HG03045 (cell line): Measurements from ENCODE around the gene PUS3.

Experiments
- ATAC-seq: cut with Tn5 transposase; IDR thresholded peaks from one replicate; pipeline ENCODE4 v1.9.1; 2021; ENCODE audit warnings: mild to moderate bottlenecking, moderate library complexity; ENCODE audit not compliant: unreplicated experiment

PUS3 gene

DNA sequence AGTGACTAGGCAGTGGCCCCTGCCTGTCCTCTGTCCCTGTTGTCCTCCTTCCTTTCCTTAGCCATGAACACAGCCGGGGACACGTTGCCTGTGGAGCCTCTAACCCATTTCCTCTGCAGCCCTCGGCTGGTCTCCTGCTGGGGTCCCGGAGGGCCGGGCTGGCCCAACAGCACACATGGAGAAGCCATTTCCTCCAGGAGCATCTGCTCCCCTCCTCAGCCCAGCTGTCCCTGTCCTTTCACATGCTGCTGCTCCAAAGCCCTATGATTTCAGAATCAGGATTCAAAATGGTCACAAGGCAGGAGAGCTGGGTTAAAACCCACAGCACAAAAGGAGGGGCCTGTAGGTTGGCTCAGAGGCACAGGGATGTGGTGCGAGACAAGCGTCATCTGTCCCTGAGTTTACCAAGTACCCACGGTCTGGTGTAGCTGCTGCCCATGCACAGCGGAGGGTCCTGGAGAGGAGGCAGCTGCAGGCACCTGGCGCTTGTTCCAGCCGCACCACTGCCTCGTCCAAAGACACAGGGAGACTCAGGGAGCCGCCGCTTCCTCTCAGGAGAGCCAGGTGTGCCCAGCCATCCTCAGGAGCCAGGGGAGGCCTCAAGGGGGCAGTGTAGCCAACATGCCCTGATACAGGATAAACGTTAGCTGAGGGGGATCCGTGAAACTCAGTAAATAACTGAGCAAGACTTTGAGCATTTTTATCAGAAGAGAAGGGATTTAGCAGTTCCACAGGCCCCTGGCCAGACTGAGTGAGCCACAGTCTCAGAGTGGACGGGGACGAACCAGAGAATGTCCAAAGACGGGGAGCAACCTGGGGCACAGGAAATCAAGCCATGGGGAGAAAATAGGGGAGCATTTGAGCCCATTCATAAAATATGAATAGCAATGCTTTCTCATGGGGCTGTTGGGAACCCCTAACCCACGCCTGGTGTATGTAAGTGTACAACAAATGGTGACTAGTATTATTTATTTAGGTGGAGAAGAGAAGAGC lies 38.9 kb upstream of the PUS3 start:
- no peak for ATAC-seq

DNA sequence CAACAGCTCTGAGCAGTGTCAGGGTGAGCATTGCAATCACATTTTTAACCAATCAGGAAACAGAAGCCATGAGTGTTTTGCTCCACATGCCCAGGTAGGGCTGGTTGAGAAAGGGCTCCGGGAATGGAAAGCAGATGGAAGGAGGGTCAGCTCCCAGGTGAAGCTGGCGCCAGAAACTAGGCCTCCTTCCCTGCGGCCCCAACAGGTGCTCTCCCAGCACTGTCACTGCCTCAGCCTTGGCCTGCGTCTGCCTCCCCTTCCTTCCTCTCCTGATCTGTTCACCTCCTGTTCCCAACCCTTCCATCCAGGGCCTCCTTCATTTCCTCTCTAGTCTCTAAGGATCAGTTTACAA lies 38.2 kb upstream of the PUS3 start:
- no peak for ATAC-seq

DNA sequence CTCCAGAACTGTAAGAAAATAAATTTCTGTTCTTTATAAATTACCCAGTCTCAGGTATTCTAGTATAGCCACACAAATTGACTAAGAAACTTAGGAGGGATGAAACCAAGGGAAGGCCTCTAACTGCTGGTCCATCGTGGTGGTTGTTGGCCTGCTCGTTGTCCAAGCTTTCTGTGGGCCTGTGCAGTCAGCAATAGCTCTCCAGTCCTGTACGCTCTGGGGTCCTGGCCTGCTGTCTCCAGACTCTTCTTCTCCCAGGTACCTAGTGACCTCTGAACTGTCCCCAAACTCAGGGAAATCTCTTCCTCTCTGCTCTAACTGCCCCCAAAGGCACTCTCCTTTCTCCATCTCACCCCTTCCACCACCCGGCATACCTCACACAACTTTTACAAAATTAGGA lies 37.1 kb upstream of the PUS3 start:
- no peak for ATAC-seq

DNA sequence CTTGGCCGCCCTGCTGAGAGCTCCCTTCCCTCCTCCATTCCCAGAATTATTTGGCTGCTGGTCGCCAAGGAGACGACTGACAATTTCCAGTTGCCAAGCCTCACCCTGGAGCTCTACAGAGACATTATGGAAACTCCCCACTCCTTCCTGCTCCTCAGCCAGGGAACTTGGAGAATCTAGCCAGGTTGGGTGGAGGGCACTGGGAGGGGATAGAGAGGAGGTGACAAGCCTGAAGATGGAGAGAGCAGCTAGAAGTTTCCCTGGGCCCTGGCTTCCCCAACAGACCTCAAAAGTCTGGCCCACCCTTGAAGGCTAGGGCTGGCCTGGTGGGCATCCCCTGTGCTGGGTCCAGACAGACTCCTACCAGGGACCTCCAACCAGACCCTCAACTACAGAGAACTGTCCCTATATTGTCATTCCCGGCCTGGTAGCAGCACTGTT lies 36.1 kb upstream of the PUS3 start:
- no peak for ATAC-seq

DNA sequence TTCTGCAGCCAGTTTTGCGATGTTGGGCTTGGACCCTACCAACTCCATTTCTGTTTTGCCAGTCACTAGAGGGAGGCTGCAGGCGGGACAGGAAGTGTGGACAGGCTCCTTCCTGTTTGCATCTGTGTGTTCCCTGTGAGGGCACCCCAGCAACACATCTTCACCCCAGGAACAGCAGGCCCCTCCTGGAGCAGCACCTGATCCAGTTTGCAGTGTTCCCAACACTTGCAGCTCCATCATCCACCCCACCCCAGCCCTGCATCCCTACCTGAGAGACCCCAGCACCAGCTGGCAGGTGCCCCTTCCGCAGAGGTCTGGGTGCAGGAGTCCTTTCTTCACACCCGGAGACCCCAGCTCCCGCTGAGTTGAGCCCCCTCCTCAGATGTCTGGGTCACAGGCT lies 35.4 kb upstream of the PUS3 start:
- no peak for ATAC-seq

DNA sequence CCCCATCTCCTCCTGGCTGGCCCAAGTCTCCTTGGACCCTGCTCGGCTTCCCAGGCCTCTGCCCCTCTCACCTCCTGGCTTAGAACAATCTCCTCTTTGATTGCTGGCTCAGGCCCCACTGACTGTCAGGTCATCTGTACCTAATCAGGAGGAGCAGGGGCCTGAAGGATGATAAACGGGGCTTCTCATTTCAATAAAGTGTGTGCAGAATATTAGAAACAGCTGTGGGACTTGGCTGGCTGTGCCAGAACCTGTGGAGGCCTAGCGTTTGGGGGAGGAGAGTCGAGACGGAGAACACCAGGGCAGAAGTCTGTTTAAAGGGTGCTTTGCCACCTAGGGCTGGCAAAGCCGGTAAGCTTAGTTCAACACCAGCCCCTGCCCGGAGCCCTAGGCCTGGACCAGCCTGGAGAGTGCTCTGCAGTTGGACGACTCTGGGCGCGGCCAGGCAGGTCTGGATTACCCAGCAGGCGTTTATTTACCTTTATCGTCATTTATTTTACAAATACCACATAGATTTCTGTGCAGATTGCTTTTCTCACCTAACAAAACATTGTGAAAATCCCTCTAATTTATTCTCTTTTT lies 32.7 kb upstream of the PUS3 start:
- no peak for ATAC-seq

DNA sequence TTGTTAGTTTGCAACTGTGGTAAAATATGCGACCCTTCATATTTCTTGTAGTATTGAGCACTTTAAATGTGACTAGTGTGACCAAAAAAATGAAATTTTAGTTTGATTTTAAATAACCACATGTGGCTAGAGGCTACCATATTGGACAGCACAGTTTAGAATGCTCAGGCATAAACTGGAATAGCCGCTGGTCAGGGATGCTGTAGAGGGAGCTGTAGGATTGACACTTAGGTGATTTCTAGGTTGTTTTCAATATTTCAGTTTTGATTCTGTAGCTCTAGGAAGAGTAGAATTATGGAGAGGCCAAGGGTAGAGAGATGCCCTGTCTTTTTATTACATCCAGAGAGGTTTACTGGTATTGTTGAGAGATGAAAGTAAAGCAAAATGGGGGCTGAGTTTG lies 32.0 kb upstream of the PUS3 start:
- no peak for ATAC-seq

DNA sequence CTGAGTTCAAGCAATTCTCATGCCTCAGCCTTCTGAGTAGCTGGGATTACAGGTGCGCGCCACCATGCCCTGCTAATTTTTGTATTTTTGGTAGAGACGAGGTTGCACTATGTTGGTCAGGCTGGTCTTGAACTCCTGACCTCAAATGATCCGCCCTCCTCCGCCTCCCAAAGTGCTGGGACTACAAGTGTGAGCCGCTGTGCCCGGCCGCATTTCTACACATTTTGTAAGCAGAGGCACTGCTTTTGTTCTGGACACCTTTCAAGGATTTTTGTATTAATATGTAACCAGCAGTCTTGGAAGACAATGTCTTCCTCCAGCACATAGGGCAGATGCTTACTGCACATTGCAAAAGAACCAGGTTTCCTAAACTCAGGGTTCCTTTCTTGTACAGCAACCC lies 31.5 kb upstream of the PUS3 start:
- ATAC-seq = no peak

DNA sequence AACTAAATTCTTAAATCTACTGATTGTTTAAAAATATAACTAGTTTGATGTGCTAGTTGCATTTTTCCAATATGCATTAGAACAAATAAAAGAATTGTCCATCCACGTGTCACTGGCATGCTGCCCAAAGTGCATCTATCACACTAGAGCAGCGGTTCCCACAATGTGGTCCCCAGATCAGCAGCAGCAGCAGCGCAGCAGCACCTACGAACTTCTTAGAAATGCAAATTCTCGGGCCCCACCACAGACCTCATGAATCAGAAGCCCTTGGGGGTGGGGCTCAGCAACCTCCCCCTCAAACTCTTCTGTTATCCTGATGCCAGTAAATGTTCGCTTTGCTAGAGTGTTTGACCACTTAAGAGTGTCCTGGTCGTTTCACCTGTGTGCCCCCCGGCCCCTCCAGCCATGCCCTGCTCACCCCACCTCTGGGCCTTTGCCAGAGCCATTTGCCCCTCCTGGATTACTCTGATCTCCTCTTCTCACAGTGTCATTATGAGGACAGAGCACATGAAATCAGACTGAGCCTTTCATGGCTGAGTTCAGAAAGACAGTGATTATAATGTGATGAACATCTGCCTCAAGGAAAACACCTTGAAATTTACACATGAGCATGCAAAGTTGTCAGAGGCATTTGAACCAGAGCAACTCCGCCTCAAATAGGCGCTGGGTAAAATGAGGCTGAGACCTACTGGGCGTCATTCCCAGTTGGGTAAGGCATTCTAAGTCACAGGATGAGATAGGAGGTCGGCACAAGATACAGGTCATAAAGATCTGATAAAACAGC lies 30.2 kb upstream of the PUS3 start:
- no peak for ATAC-seq

DNA sequence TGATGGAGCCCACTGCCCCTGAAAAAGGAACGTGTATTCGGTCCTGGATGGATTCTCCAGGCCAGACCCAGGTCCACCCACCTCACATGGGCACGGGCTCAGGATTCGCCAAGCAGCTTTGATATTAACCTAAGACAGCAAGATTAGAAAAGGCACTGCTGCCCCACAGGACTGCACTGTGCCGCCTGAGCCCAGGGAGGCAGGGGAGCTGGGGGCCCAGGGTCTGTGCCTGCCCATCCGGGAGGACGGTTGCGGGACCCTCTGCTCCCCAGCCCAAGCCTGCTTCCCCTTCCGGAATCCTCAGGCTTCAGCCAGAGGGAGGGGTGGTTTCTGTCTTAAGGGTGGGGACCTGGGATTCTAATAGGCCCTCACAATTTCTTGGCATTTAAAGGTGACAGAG lies 29.3 kb upstream of the PUS3 start:
- ATAC-seq = no peak

DNA sequence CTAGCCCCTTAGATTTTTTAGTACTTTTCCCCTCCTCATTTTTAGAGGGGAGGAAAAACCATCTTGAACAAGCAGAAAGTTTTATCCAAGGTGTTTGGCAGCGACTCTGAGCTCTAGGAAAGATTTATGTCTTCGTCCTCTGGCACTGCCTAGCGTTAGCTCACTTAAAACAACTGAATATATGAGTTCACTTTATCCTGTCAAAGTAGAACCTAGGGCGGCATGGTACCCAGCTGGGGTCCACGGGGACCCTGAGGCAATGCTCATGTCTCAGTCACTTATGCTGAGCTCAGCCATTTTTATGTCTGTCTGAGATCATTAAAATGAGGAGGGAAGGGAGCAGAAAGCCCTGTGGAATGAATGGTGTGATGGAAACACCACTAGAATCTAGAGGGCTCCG lies 28.7 kb upstream of the PUS3 start:
- no peak for ATAC-seq

DNA sequence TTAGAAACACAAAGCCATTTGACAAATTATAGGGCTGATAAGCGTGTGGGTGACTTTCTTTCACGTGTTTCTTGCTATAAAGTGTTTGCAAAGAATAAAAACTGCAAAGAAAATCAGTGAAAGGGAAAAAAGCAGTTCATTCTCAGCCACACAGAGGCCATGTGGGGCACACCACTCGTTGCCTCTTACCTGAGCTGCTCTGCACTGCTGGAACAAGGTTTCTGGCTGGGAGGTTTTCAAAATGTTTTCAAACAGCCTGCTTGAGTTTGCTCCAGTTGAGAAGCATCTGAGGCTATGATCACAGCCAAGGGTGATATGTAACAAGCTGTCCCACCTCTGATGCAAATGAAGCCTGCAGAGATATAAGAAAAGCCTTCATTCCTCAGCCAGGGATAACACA lies 28.1 kb upstream of the PUS3 start:
- ATAC-seq = no peak

DNA sequence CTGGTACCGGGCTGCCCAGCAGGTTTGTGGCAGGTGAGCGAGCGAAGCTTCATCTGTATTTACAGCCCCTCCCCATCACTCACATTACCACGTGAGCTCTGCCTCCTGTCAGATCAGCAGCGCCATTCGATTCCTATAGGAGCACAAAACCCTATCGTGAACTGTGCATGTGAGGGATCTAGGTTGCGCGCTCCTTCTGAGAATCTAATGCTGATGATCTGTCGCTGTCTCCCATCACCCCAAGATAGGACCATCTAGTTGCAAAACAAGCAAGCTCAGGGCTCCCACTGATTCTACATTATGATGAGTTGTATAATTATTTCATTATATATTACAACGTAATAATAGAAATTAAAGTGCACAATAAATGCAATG lies 27.1 kb upstream of the PUS3 start:
- ATAC-seq = no peak

DNA sequence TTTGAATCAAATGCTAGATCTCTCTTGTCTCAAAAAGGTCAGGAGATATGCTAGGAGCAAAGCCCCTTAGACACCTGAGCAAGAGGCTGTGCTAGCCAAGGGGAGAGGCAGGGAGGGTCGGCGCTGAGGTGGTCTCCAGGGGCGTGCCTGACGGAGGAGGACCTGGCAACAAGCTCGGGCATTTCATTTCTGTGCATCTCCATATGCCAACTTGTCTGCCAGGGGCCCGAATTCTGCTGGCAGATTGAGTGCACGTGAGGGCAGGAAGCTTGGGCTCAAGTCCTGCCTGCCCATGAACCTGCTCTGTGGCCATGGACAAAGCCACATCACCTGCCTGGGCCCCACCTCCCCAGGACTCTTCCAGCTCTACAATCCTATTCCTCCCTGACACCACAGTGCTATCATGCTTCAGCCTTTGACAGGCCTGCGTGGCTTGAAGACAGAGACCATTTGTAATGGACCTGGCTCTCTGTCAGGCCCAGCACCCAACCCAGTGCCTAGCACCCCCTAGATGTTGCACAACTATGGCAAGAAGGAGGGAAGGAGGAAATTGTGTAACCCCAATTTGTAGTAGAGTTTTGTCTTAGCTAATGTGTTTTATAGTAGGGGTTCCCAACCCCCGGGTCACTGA lies 26.6 kb upstream of the PUS3 start:
- ATAC-seq = no peak

DNA sequence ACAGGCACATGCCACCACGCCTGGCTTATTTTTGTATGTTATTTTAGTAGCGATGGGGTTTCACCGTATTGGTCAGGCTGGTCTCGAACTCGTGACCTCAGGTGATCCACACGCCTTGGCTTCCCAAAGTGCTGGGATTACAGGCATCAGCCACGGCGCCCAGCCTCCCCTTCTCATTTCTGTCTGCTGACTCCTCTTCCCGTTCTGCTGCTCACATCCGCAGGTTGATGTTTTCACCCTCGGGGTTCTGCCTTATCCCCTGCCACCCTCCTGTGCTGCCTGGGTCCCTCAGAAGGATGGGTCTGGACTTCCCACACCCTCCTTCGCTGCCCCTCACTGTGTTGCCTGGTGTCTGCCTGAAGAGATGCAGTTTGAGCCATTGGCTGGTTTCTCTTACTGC lies 23.7 kb upstream of the PUS3 start:
- no peak for ATAC-seq

DNA sequence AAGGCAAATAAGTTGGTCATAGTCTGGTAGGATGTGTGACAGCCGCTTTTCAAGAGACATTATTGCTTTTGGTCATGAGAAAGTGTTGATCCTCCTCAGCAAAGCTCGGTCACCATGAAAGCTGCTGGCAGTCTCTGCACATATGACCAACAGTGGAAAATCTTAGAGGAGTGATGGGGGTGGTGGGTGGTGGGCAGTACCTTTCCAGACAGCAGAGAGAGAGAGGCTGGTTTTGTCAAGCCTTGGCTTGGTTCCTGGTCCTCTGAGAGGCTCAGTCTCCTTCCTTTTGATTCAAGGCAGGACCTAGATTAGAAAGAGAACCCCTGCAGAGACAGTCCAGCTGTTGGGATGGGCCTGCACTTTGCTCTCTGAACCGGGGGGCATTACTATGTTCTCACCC lies 22.8 kb upstream of the PUS3 start:
- no peak for ATAC-seq

DNA sequence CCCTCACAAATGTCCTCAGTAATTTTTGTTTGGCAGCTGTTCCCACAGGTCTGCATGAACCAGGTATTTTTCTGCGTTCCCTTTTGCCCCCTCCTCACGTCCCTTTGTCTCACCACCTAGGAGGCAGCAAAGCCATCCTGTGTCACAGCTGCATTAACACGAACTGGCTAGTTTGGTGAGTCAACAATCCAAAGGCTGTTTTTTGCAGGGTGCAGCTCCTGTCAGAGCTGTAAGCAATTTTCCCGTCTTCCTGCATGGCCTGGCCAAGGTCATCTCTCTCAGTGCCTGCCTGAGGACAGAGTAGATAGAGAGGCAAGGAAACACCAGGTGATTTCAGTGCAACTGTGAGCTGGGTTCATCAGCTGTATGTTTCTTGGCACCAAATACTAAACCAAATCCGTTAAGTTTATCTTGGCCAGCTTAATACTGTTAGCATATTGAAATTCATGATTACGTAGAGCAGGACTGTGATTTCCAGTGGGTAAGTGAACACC lies 22.3 kb upstream of the PUS3 start:
- no peak for ATAC-seq

DNA sequence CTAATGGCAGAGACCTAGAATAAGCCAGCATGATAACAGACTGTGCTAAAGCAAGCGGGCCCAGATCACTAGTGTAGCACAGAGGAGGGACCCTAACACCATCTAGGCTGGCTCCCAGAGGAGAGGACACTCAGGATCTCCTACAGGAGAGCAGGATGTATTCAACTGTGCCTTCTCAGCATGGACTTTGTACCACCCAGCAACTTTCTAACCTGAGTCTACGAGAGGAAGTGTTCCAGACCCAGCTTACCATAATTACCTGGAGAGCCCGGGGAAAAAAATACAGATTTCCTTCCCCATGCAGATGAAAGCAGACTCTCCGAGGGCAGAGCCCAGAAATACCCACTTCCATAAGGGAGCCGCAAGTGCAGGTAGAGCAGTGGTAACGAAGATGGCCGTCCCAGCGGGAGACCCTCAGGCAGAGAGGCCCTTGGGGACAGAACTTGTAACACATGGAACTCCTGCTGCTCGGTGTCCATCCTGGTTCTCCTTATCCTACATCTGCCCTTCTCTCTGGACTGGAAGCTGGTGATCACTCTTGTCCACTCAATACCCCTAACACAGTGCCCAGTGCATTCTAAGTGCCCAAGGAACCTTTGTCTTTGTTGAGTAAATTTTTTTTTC lies 21.5 kb upstream of the PUS3 start:
- ATAC-seq = no peak

DNA sequence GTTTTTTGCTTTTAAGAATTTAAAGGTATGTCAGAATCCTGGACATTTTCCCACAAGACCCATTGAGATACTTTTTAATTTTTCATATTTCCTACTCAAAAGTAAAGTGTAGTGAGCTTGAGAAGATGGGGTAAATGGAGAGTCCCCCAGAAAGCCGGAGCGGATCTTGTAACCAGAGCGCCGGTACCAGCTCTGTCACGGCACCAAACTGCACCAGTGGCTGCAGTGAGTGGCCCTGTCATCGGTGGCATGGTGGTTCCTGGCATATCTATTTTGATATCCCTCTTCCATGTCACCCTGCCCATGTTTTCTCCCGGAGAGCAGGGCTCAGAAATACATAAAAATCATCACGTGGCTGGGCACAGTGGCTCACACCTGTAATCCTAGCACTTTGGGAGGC lies 20.6 kb upstream of the PUS3 start:
- no peak for ATAC-seq

DNA sequence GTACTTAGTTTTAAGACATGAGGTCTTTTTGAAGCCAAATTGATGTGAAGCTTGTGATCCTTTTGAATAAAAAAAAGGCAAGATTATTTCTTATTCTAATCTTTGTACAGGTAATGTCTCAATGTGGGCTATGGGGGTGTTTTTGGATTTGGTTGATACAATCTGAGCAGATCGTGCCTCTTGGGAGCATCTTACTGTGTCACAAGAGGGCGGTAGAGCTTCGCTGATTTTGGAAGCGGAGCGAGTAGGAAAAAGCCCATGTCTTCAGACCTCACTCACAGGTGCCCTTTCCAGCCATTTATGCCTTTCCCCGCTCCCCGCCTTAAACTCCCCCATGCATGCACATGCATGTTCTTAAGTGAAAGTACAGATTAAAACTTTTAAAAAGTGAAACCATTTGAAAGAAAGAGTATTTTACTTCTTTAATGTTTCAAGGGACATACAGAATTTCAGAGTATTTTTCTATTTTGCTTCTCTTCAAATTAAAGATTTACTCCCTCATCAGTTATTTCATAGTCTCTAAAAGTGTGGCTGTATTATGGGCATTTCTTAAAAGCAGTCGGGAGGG lies 20.1 kb upstream of the PUS3 start:
- ATAC-seq = no peak
